GM21529 (cell line): ENCODE results near the gene RANBP17.
"Not testable (repeated sequence)": the region's sequence is repeated elsewhere in the genome, so short reads cannot be mapped to it uniquely, and the experiment has no call there.

ENCODE experiments used
- ATAC-seq: cut with Tn5 transposase; IDR thresholded peaks from one replicate; pipeline ENCODE4 v1.9.1; 2021; ENCODE audit not compliant: unreplicated experiment

Gene RANBP17

GRCh38 chr5:170937914-170938313 lies 76.1 kb downstream of the RANBP17 start:
- ATAC-seq = no peak

- no peak for ATAC-seq
Observed at GRCh38 chr5:170939178-170939577, 77.4 kb downstream of the RANBP17 start.

GRCh38 chr5:170941788-170942187 lies 80.0 kb downstream of the RANBP17 start:
- no peak for ATAC-seq

GRCh38 chr5:170945275-170945674 lies 83.5 kb downstream of the RANBP17 start:
- no peak for ATAC-seq

GRCh38 chr5:170960567-170960966 lies 98.7 kb downstream of the RANBP17 start:
- ATAC-seq = no peak

GRCh38 chr5:170963521-170963920 lies 101.7 kb downstream of the RANBP17 start:
- ATAC-seq = no peak

- no peak for ATAC-seq
Observed at GRCh38 chr5:170974461-170974860, 112.6 kb downstream of the RANBP17 start.

GRCh38 chr5:170980261-170980660 lies 118.4 kb downstream of the RANBP17 start:
- not testable (repeated sequence) for ATAC-seq

GRCh38 chr5:170985486-170985885 lies 123.7 kb downstream of the RANBP17 start:
- no peak for ATAC-seq

- ATAC-seq = no peak
Observed at GRCh38 chr5:170986598-170986997, 124.8 kb downstream of the RANBP17 start.

GRCh38 chr5:170993476-170993875 lies 131.7 kb downstream of the RANBP17 start:
- ATAC-seq = no peak

- ATAC-seq = no peak
Observed at GRCh38 chr5:171010086-171010485, 148.3 kb downstream of the RANBP17 start.

- ATAC-seq = no peak
Observed at GRCh38 chr5:171010816-171011215, 149.0 kb downstream of the RANBP17 start.

GRCh38 chr5:171023508-171023907 lies 161.7 kb downstream of the RANBP17 start:
- no peak for ATAC-seq

GRCh38 chr5:171024084-171024483 lies 162.3 kb downstream of the RANBP17 start:
- no peak for ATAC-seq

- ATAC-seq = no peak
Observed at GRCh38 chr5:171029401-171029800, 167.6 kb downstream of the RANBP17 start.

GRCh38 chr5:171031977-171032376 lies 170.2 kb downstream of the RANBP17 start:
- ATAC-seq = no peak

GRCh38 chr5:171032435-171032973 lies 170.7 kb downstream of the RANBP17 start:
- no peak for ATAC-seq

- not testable (repeated sequence) for ATAC-seq
Observed at GRCh38 chr5:171041893-171042292, 180.1 kb downstream of the RANBP17 start.

GRCh38 chr5:171050916-171051315 lies 189.1 kb downstream of the RANBP17 start:
- no peak for ATAC-seq

- ATAC-seq = no peak
Observed at GRCh38 chr5:171055875-171056454, 194.1 kb downstream of the RANBP17 start.

GRCh38 chr5:171067540-171068130 lies 205.8 kb downstream of the RANBP17 start:
- no peak for ATAC-seq

GRCh38 chr5:171074747-171075146 lies 212.9 kb downstream of the RANBP17 start:
- no peak for ATAC-seq
